Measurements from ENCODE around the gene TEX30. TPM values are rescaled to one million over a fixed set of nuclear protein-coding genes. Genes with fewer than 3 reads are reported as not detected.

The TEX30 gene
- total and polyA plus RNA-seq, 2 of the 4 experiments (the other 2 are of a cell fraction): 8.1 to 10.4 TPM

DNA sequence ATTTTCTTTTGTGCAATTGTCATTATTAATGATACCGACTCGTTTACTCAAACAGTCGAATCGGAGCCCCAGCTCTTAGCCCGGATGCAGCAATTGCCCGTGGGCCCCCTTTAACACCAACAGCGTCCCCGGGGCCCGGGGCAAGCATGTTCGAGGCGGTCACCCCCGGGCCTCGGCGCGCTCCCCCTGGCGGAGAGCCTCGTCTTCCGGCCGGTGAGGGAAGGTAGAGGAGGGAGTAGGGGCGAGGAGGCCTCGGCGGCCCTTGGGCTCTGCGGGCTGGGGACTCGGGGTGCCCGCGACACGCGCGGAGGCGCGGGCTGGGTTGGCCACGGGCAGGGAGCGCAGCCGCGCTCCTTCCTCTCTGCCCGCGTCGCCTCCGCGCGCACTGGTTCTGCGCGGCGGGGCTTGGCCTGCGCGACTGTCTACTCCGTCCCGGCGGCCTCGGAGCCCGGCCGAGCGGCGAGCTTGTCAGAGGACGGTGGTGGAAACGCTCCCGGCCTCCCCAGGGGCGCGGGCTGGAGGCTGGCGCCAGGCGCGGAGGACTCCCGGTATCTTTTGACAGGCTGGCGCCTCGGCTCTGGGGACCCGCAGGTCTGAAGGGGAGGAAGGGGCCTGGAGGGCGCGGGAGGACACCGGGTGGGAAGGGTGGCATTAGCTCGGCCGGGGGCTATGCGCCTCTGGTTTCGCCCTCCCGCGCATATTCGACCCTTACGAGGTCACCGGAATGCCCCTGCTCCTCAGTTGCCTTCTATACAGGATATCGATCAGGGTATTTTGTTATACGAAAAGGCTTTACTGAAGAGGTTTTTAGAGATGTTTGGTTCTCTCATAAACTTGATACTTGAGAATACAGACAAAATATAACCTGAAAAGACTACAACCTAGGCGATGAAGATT lies 26.8 kb upstream of the TEX30 start:
- peak overlapping the region; percentile 91 for H3K4me2 ChIP-seq (ENCODE audit: low read depth, low read length)
- H3K9me3 ChIP-seq (ENCODE audit: control insufficient read depth, insufficient read depth, low read length): no peaks in the 10 kb centered on the region
- no peak overlapping the region for H2BK15ac ChIP-seq (ENCODE audit: low read depth, low read length)
- H3K27me3 ChIP-seq (ENCODE audit: control insufficient read depth, insufficient read depth, low read length): no peaks in the 10 kb centered on the region
- peak overlapping the region; percentile 92 for H3K9ac ChIP-seq (ENCODE audit: low read depth, low read length)
- CTCF ChIA-PET: interaction anchor here (0.7 to 2.1 kb wide), 4 partner anchors 24 to 55 kb away, joined by 3 to 6 read pairs (median 4); partner anchors contain the start of gene TEX30
- H3K9me1 ChIP-seq (ENCODE audit: insufficient read depth, low read length): 0 out of 2 replicates have a peak, but pooled peaks cover 6% of the 10 kb centered on the region
- 0 out of 2 replicates have a peak, but pooled peaks cover 3% of the 10 kb centered on the region for H3K4me1 ChIP-seq (ENCODE audit: control insufficient read depth, insufficient read depth, low read length)
- 0 out of 2 replicates have a peak overlapping the region, but pooled peaks have one; percentile 32 for H2AK5ac ChIP-seq (ENCODE audit: low read depth, low read length)
- peak overlapping the region; percentile 46 for H3K56ac ChIP-seq (ENCODE audit: extremely low read depth, insufficient read depth, low read length)
- H3K36me3 ChIP-seq (ENCODE audit: control insufficient read depth, insufficient read depth, low read length): no peaks in the 10 kb centered on the region
- WGBS, 2 experiments (ENCODE audit: extremely low coverage in 2 of 2, insufficient read length in 1 of 2): 1% methylated on average over 29 of the region's 81 CpGs; no CpG with 5 or more reads in 1 of the 2 experiments
- H4K5ac ChIP-seq (ENCODE audit: low read depth, low read length): peak overlapping the region; percentile 73
- H4K20me1 ChIP-seq (ENCODE audit: insufficient read depth, low read length): peaks cover 4% of the 10 kb centered on the region; the same call in 1 of the 2 replicates
- DNase-seq (peak; percentile 68), ATAC-seq (ENCODE audit: low read depth) (peak; percentile 78)
- peak overlapping the region; percentile 98 for H2AK9ac ChIP-seq (replicated peaks; ENCODE audit: low read depth, low read length, poor library complexity)
- peak overlapping the region; percentile 72 for H3K14ac ChIP-seq (replicated peaks; ENCODE audit: low read depth, low read length)
- peak overlapping the region; percentile 77 for H2BK5ac ChIP-seq (ENCODE audit: low read depth, low read length, poor library complexity, severe bottlenecking)
- peak overlapping the region; percentile 83; the same call in 1 of the 2 replicates for H4K91ac ChIP-seq (ENCODE audit: insufficient read depth, low read depth, low read length)
- BruUV-seq (replicated peaks): no TSS peak
- H2BK20ac ChIP-seq (ENCODE audit: low read depth, low read length): no peak overlapping the region
- H3K27ac ChIP-seq (ENCODE audit: insufficient read depth, low read length): peak overlapping the region; percentile 68
- peak overlapping the region; percentile 84 for H3K4me3 ChIP-seq (ENCODE audit: insufficient read depth, low read depth, low read length)
- dilution Hi-C loops (cut with HindIII; ENCODE audit: low sequenced_read_pairs, unreplicated experiment) (no loop called here), in situ Hi-C loops (cut with MboI; ENCODE audit: low sequenced_read_pairs) (no loop called here), intact Hi-C loops (cut with micrococcal nuclease) (loop anchor here (1.0 to 2.0 kb wide), 3 partner anchors 46 to 220 kb away; partner anchors contain the start of genes ERCC5 and TPP2)
- H4K8ac ChIP-seq (ENCODE audit: low read depth in 2 of 2, low read length in 2 of 2): peak overlapping the region; percentile 51 to 92
- peak overlapping the region; percentile 91 for H3K4ac ChIP-seq (ENCODE audit: low read depth, low read length)
- H3K79me1 ChIP-seq (ENCODE audit: low read depth in 1 of 2, low read length in 2 of 2): peaks cover 34 to 48% of the 10 kb centered on the region in 2 experiments
- no peak overlapping the region; the same call in 1 of the 2 replicates for H3K18ac ChIP-seq (ENCODE audit: low read depth, low read length)
- peak overlapping the region; percentile 58 for H3K23ac ChIP-seq (ENCODE audit: low read depth, low read length)
- H2AFZ ChIP-seq (replicated peaks; ENCODE audit: low read length, poor library complexity): peak overlapping the region; percentile 100
- H2BK120ac ChIP-seq (ENCODE audit: low read depth, low read length): peak overlapping the region; percentile 56; the same call in 1 of the 2 replicates
- POLR2A ChIA-PET (ENCODE audit: unreplicated experiment): interaction anchor here (0.6 to 0.7 kb wide), 2 partner anchors 13 to 45 kb away, joined by 3 to 4 read pairs; no protein-coding TSS in a partner anchor
- TF ChIP-seq, protein P1, sequence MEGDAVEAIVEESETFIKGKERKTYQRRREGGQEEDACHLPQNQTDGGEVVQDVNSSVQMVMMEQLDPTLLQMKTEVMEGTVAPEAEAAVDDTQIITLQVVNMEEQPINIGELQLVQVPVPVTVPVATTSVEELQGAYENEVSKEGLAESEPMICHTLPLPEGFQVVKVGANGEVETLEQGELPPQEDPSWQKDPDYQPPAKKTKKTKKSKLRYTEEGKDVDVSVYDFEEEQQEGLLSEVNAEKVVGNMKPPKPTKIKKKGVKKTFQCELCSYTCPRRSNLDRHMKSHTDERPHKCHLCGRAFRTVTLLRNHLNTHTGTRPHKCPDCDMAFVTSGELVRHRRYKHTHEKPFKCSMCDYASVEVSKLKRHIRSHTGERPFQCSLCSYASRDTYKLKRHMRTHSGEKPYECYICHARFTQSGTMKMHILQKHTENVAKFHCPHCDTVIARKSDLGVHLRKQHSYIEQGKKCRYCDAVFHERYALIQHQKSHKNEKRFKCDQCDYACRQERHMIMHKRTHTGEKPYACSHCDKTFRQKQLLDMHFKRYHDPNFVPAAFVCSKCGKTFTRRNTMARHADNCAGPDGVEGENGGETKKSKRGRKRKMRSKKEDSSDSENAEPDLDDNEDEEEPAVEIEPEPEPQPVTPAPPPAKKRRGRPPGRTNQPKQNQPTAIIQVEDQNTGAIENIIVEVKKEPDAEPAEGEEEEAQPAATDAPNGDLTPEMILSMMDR (conservative IDR thresholded peaks at IDR 0.05; ENCODE audit: low read depth, low read length): peak; percentile 66
- TF ChIP-seq, protein P2, sequence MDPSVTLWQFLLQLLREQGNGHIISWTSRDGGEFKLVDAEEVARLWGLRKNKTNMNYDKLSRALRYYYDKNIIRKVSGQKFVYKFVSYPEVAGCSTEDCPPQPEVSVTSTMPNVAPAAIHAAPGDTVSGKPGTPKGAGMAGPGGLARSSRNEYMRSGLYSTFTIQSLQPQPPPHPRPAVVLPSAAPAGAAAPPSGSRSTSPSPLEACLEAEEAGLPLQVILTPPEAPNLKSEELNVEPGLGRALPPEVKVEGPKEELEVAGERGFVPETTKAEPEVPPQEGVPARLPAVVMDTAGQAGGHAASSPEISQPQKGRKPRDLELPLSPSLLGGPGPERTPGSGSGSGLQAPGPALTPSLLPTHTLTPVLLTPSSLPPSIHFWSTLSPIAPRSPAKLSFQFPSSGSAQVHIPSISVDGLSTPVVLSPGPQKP (IDR thresholded peaks at IDR 0.05; ENCODE audit: borderline replicate concordance, low read depth, low read length): no peak
- TF ChIP-seq POLR2A (IDR thresholded peaks at IDR 0.05; ENCODE audit: low read depth, low read length) (peak; percentile 40; the same call in 1 of the 2 replicates), RFX5 (IDR thresholded peaks at IDR 0.05; ENCODE audit: low read depth, low read length) (no peak), MAZ (IDR thresholded peaks at IDR 0.05; ENCODE audit: borderline replicate concordance, low read depth, low read length) (peak; percentile 51; the same call in 1 of the 2 replicates), FOS (IDR thresholded peaks at IDR 0.05; ENCODE audit: low read depth, low read length) (no peak), BHLHE40 (IDR thresholded peaks at IDR 0.05; ENCODE audit: low read depth, low read length) (no peak), RAD21 (IDR thresholded peaks at IDR 0.05; ENCODE audit: low read length) (peak; percentile 25; the same call in 1 of the 2 replicates), NFE2L2 (IDR thresholded peaks at IDR 0.05; ENCODE audit: low read depth, low read length) (no peak), RCOR1 (IDR thresholded peaks at IDR 0.05; ENCODE audit: insufficient replicate concordance, low read length) (no peak), CEBPB (IDR thresholded peaks at IDR 0.05; ENCODE audit: low read depth, low read length) (no peak)
- TF ChIP-seq, protein P3, sequence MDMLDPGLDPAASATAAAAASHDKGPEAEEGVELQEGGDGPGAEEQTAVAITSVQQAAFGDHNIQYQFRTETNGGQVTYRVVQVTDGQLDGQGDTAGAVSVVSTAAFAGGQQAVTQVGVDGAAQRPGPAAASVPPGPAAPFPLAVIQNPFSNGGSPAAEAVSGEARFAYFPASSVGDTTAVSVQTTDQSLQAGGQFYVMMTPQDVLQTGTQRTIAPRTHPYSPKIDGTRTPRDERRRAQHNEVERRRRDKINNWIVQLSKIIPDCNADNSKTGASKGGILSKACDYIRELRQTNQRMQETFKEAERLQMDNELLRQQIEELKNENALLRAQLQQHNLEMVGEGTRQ (IDR thresholded peaks at IDR 0.05; ENCODE audit: low read depth, low read length): no peak
